CD4-positive, alpha-beta T cell treated with Interleukin-4 for 4 hours (primary cell): ENCODE results near the gene CXCR6.

Source experiments
- DNase-seq: peaks from one replicate; pipeline ENCODE4 v3.0.0-alpha.2; 2020

Gene CXCR6

GRCh38 chr3:45943207-45943846, at the start of gene CXCR6:
Gene CXCR6 (plus strand): TSS chr3:45943464. CDS start chr3:45946482, 3,018 bp downstream.
- DNase-seq: peak; percentile 85

- DNase-seq: no peak
Measured at GRCh38 chr3:45894015-45894414, 49.2 kb upstream of the CXCR6 start.

GRCh38 chr3:45895686-45896468, 47.4 kb upstream of the CXCR6 start:
- no peak for DNase-seq

- no peak for DNase-seq
Measured at GRCh38 chr3:45896956-45897355, 46.3 kb upstream of the CXCR6 start.

GRCh38 chr3:45904931-45905330, 38.3 kb upstream of the CXCR6 start:
- DNase-seq: no peak

- no peak for DNase-seq
Measured at GRCh38 chr3:45905755-45906154, 37.5 kb upstream of the CXCR6 start.

GRCh38 chr3:45906681-45907407, 36.4 kb upstream of the CXCR6 start:
- DNase-seq: no peak

GRCh38 chr3:45907769-45908705, 35.2 kb upstream of the CXCR6 start:
- DNase-seq: peak; percentile 48

GRCh38 chr3:45908761-45909160, 34.5 kb upstream of the CXCR6 start:
- no peak for DNase-seq

- DNase-seq: no peak
Measured at GRCh38 chr3:45909542-45909941, 33.7 kb upstream of the CXCR6 start.

- no peak for DNase-seq
Measured at GRCh38 chr3:45910892-45911291, 32.4 kb upstream of the CXCR6 start.

- DNase-seq: no peak
Measured at GRCh38 chr3:45911511-45912226, 31.6 kb upstream of the CXCR6 start.

- DNase-seq: no peak
Measured at GRCh38 chr3:45912435-45912834, 30.8 kb upstream of the CXCR6 start.

- no peak for DNase-seq
Measured at GRCh38 chr3:45914362-45915058, 28.8 kb upstream of the CXCR6 start.

GRCh38 chr3:45915059-45915439, 28.2 kb upstream of the CXCR6 start:
- DNase-seq: no peak

GRCh38 chr3:45915518-45916231, 27.6 kb upstream of the CXCR6 start:
- DNase-seq: peak; percentile 84

- DNase-seq: no peak
Measured at GRCh38 chr3:45917146-45917898, 25.9 kb upstream of the CXCR6 start.

GRCh38 chr3:45921158-45922038, 21.9 kb upstream of the CXCR6 start:
- no peak for DNase-seq

- no peak for DNase-seq
Measured at GRCh38 chr3:45922039-45922326, 21.3 kb upstream of the CXCR6 start.
